ENCODE measurements around the gene TICAM1. TPM values are rescaled to one million over a fixed set of nuclear protein-coding genes. Genes with fewer than 3 reads are reported as not detected.

TICAM1 gene
- total and polyA plus RNA-seq, 2 of the 8 experiments (the other 6 are each of a cell fraction or from before 2014, with no cell fraction given): 0.41 to 0.65 TPM

- Histone ChIP-seq H2BK20ac (ENCODE audit: low read length) (no peak overlapping the region), H4K5ac (ENCODE audit: insufficient read length, low read depth, low read length) (no peak overlapping the region), H3K79me2 (ENCODE audit: control insufficient read depth in 1 of 2, insufficient read depth in 2 of 2, low read length in 2 of 2) (no peaks in the 10 kb centered on the region), H3K23ac (ENCODE audit: insufficient read length) (no peak overlapping the region), H2AFZ (ENCODE audit: low read length) (no peak overlapping the region), H3K4me2 (ENCODE audit: insufficient read depth in 1 of 2, low read depth in 2 of 2, low read length in 2 of 2) (no peak overlapping the region), H3K9me3 (ENCODE audit: insufficient read depth in 2 of 2, low read depth in 1 of 2, low read length in 1 of 2) (no peaks in the 10 kb centered on the region; a peak in 1 of 4 replicates), H2BK15ac (ENCODE audit: low read length) (no peak overlapping the region), H3K56ac (replicated peaks; ENCODE audit: insufficient read length, low read depth, low read length) (no peak overlapping the region), H3K23me2 (ENCODE audit: low read depth, low read length) (no peaks in the 10 kb centered on the region), H3K36me3 (ENCODE audit: control insufficient read depth in 2 of 4, insufficient read depth in 4 of 4, low read length in 3 of 4) (no peaks in the 10 kb centered on the region), H3K27me3 (replicated peaks in 1 of 4; ENCODE audit: control insufficient read depth in 3 of 4, extremely low read depth in 1 of 4, insufficient read depth in 3 of 4, low read length in 3 of 4) (peaks cover 0 to 9% (median 8%) of the 10 kb centered on the region in 4 experiments; a peak in 6 of 7 replicates), H3K4me1 (replicated peaks in 1 of 4; ENCODE audit: control insufficient read depth in 3 of 4, insufficient read depth in 4 of 4, low read length in 3 of 4) (no peaks in the 10 kb centered on the region), H3K79me1 (ENCODE audit: low read depth, low read length) (no peaks in the 10 kb centered on the region), H3K27ac (ENCODE audit: low read depth, low read length) (no peak overlapping the region), H2BK120ac (replicated peaks; ENCODE audit: low read depth, low read length) (no peak overlapping the region), H3K14ac (ENCODE audit: insufficient read length) (no peak overlapping the region), H3K18ac (ENCODE audit: extremely low read depth, low read length) (no peak overlapping the region), H2AK5ac (ENCODE audit: low read depth, low read length) (no peak overlapping the region), H2BK12ac (ENCODE audit: low read depth, low read length) (no peak overlapping the region), H3K9ac (replicated peaks in 1 of 4; ENCODE audit: extremely low read depth in 1 of 4, low read depth in 3 of 4, low read length in 3 of 4) (no peak overlapping the region), H3K4me3 (ENCODE audit: extremely low read depth in 1 of 4, insufficient read depth in 2 of 4, low read depth in 3 of 4, low read length in 4 of 4) (no peak overlapping the region), H3K4ac (replicated peaks; ENCODE audit: insufficient read length, low read depth, low read length) (no peak overlapping the region), H2BK5ac (ENCODE audit: low read depth, low read length) (no peak overlapping the region), H4K8ac (ENCODE audit: extremely low read depth, insufficient read depth, low read length) (no peak overlapping the region), H4K91ac (replicated peaks; ENCODE audit: insufficient read length, low read length) (no peak overlapping the region), H4K20me1 (replicated peaks in 1 of 2; ENCODE audit: control insufficient read depth in 1 of 2, insufficient read depth in 2 of 2, low read length in 2 of 2) (no peaks in the 10 kb centered on the region)
- TF ChIP-seq ZNF274 (IDR thresholded peaks at IDR 0.05; ENCODE audit: borderline replicate concordance, extremely low read depth, low read length): no peak
- no peak for TF ChIP-seq SIRT6 (IDR thresholded peaks at IDR 0.05; ENCODE audit: low read length)
- TF ChIP-seq CBX5 (IDR thresholded peaks at IDR 0.05; ENCODE audit: low read depth, low read length): no peak
- no peak for TF ChIP-seq E2F6 (IDR thresholded peaks at IDR 0.05)
- TF ChIP-seq ATF3 (IDR thresholded peaks at IDR 0.05; ENCODE audit: insufficient read depth, low read depth, low read length): no peak
- TF ChIP-seq PHF8 (conservative IDR thresholded peaks at IDR 0.05; ENCODE audit: low read depth, low read length): no peak
- FAIRE-seq (no peak), DNase-seq (ENCODE audit: low read depth in 1 of 2, low spot score in 2 of 2) (no peak)
- ChIA-PET CTCF (ENCODE audit: partially characterized antibody) (interaction anchor here (10.0 kb wide), 1 partner anchor 11 kb away, joined by 71 read pairs; no protein-coding TSS in a partner anchor), POLR2A (ENCODE audit: partially characterized antibody) (no interaction called here)
- WGBS, 2 experiments (ENCODE audit: extremely low coverage in 1 of 2, insufficient coverage in 1 of 2, insufficient read length in 1 of 2, insufficient replicate concordance in 2 of 2, low coverage in 1 of 2, low lambda C conversion rate in 2 of 2, missing lambda C conversion rate in 1 of 2): 80% methylated on average over 4 of the region's 4 CpGs; no CpG with 5 or more reads in 1 of the 2 experiments
Measured at GRCh38 chr19:4821265-4821664, 10.2 kb downstream of the TICAM1 start.

Measured in H1 (cell line).